Epithelial cell of prostate (primary cell): ENCODE results near the gene TBC1D22A.
"Not testable (repeated sequence)": the region's sequence is repeated elsewhere in the genome, so short reads cannot be mapped to it uniquely, and the experiment has no call there.

Source experiments
- DNase-seq: peaks from one replicate; pipeline ENCODE4 v3.0.0-alpha.2; 2011; ENCODE audit warnings: low read depth, low spot score
- H3K27ac ChIP-seq: fragments of 450-650 bp; 2 replicates; pipeline ENCODE4 v1.5.1; 2017; ENCODE audit warnings: mild to moderate bottlenecking

The TBC1D22A gene

GRCh38 chr22:47132428-47132825 is 370.0 kb downstream of the TBC1D22A start:
- DNase-seq = no peak
- H3K27ac ChIP-seq = no peak overlapping the region

- no peak overlapping the region for H3K27ac ChIP-seq
- no peak for DNase-seq
These were observed 370.9 kb downstream of the TBC1D22A start for GRCh38 chr22:47133061-47133969.

DNA sequence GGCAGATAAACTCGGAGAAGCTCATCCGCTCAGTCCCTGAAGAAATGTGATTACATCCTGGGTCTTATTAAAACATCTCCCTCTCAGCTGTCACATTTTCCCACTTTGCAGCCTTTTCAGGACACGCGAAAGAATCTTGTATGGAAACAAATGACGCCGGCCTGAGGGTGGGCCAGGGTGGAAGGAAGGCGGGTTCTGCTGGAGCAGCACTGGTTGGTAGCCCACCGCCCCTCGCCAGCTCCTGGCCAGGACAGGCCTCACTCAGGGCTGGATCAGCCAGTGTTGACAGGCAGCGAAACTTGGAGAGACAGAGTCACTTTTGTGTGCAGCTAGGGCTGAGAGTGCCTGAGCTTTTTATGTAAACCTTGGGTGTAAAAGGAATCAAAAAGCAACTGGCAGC is 371.8 kb downstream of the TBC1D22A start:
- no peak overlapping the region for H3K27ac ChIP-seq

GRCh38 chr22:47135338-47135737 is 372.9 kb downstream of the TBC1D22A start:
- no peak for DNase-seq
- no peak overlapping the region for H3K27ac ChIP-seq

More for the DNA sequence above, 371.8 kb downstream of the TBC1D22A start:
- no peak for DNase-seq

GRCh38 chr22:47136050-47136449 is 373.6 kb downstream of the TBC1D22A start:
- no peak for DNase-seq
- no peak overlapping the region for H3K27ac ChIP-seq

- no peak for DNase-seq
- H3K27ac ChIP-seq = no peak overlapping the region
These were observed 374.2 kb downstream of the TBC1D22A start for GRCh38 chr22:47136671-47137070.

- no peak overlapping the region for H3K27ac ChIP-seq
- no peak for DNase-seq
These were observed 376.8 kb downstream of the TBC1D22A start for GRCh38 chr22:47139013-47139789.

DNA sequence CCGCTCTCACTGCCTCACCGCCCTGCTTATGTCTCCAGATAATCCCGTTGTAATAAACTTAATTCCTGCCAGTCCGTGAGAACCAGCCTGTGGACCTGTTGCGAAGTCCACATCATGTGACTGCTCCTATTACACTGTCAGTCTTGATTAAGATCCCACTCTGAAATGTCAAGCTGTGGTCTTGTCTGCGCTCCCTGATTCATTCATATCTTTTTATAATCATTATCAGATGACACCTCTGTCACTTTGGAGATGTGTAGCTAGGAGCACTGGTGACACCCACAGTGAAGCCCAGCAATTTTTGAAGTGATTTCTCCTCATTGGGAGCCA is 377.3 kb downstream of the TBC1D22A start:
- DNase-seq = no peak
- H3K27ac ChIP-seq = no peak overlapping the region

DNA sequence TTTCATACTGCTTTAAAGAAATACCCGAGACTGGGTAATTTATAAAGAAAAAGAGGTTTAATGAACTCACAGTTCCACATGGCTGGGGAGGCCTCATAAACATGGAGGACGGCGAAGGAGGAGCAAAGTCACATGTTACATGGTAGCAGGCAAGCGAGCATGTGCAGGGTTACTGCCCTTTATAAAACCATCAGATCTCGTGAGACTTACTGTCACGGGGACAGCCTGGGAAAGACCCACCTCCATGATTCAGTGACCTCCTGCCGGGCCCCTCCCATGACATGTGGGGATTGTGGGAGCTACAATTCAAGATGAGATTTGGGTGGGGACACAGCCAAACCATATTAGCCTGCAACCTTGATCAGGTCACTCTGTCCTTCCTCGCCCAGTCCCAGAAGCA is 378.5 kb downstream of the TBC1D22A start:
- DNase-seq, H3K27ac ChIP-seq: not testable (repeated sequence)

DNA sequence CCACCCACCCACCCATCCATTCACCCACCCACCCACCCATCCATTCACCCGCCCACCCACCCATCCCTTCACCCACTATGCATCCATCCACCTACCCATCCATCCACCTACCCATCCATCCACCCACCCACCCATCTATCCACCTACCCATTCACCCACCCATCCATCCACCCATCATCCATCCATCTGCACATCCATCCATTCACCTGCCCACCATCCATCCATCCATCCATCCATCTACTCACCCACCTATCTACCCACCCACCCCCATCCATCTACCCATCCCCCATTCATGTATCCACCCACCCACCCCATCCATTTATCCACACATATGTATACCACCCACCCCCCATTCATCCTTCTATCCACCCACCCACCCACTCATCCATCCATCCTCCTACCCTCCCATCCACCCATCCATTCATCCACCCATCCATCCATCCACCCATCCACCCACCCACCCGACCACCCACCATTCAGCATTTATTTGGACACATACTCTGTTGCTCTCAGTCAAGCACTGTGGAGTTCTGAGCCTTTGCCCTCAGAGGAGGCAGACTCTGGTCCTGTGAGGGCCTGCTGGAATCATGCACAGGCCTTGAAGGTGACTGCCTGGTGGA is 380.1 kb downstream of the TBC1D22A start:
- no peak overlapping the region for H3K27ac ChIP-seq
- no peak for DNase-seq

- H3K27ac ChIP-seq = no peak overlapping the region
- DNase-seq = no peak
These were observed 380.9 kb downstream of the TBC1D22A start for GRCh38 chr22:47143249-47143938.

DNA sequence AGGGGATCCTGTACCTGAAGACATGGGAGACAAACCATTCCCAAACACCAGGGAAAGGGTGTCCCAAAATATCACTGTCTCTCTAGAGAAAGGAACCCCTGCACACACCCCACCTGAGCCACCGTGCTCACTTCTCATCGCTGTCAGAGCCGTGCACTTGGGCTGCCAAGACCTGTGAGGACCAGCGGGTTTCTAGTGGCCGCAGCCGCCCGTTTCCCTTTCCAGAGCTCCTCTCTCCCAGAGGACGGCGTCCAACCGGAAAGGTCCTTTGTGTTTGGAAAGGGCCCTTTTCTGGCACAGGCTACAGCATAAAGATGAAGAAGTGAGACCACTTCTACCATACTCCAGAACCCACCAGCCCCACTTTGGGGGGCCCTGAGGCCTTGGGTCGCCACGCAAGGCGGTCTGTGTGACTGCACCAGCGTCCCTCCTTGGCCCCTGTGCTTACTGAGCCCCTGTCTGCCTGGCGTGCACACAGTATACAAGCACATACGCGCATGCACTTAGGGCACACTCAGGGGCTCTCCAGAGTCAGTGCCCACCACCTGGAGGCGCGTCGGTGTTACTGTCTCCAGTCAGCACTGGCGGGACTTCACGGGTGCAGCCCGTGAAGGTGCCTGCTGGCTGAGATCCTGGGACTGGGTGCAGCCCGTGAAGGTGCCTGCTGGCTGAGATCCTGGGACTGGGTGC is 381.8 kb downstream of the TBC1D22A start:
- H3K27ac ChIP-seq = no peak overlapping the region
- no peak for DNase-seq

DNA sequence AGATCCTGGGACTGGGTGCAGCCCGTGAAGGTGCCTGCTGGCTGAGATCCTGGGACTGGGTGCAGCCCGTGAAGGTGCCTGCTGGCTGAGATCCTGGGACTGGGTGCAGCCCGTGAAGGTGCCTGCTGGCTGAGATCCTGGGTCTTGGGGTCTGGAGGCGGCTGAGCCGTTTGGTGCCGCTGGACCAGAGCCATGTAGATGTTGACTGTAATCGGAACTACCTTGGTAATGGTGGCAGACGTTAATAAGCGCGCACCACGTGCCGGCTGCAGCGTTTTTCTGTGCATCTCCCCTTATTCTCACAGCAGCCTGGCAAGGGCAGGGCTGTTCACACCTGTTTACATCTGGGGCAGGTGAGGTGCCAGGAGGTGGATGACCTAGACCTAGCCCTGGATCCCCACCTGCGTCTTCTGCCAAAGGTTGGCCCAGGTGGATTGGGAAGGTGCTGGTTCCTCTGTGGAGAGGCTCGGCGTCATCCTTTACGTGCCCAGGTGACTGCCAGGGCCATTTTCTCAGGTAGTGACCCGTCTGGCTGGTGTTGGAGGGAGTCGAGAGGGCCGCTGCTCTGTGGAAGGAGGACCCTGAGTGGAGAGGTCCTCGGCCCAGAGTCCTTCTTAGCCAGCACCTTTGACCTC is 382.5 kb downstream of the TBC1D22A start:
- DNase-seq = no peak
- no peak overlapping the region for H3K27ac ChIP-seq

DNA sequence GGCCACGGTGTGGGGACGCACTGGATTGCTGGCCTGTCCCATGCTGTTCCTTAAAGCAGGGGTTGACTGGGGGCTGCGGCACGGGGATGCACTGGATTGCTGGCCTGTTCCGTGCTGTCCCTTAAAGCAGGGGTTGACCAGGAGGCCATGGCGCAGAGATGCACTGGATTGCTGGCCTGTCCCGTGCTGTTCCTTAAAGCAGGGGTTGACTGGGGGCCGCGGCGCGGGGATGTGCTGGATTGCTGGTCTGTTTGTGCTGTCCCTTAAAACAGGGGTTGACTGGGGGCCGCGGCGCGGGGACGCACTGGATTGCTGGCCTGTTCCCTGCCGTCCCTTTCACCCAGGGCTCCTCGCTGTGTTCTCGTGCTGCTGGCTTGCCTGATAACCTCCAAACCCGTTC is 383.4 kb downstream of the TBC1D22A start:
- no peak for DNase-seq
- H3K27ac ChIP-seq = no peak overlapping the region

DNA sequence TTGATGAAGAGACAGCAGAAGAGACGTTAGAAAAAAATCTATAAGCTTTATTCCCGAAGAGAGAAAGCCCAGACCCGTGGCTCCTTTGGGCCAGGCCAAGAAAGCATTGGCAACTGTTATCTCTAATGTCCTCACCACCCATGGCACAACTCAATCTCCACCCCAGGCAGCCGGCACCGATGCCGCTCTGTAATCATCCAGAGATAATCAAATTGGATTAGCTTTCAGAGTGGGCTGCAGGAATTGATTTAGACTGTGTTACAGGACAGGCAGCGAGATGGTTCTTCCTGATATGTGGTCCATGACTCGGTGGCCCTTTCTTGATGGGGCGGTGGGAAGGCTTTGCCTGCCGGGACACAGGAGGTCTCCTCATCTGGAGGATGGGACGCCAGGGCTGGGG is 383.9 kb downstream of the TBC1D22A start:
- DNase-seq = no peak
- H3K27ac ChIP-seq = no peak overlapping the region

DNA sequence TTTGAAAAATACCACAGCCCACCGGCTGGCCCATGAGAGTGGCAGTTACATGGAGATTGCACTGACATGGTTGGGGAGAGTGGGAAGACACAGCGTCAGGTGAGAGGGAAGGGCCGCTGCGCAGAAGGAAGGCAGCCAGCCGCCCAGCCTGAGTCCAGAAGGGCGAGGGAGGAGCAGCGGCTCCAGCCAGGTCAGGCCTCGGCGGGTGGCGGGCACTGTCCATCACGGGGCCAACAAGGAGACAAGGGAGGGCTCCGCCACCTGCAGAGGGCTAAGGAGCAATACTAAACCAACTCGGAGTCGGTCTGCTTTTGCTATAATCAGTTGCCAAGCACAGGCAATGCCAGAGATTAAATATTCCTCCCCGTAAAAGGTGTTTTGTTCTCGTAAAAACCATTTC is 384.5 kb downstream of the TBC1D22A start:
- no peak for DNase-seq
- H3K27ac ChIP-seq = no peak overlapping the region

GRCh38 chr22:47147572-47147971 is 385.1 kb downstream of the TBC1D22A start:
- no peak overlapping the region for H3K27ac ChIP-seq
- DNase-seq = no peak

DNA sequence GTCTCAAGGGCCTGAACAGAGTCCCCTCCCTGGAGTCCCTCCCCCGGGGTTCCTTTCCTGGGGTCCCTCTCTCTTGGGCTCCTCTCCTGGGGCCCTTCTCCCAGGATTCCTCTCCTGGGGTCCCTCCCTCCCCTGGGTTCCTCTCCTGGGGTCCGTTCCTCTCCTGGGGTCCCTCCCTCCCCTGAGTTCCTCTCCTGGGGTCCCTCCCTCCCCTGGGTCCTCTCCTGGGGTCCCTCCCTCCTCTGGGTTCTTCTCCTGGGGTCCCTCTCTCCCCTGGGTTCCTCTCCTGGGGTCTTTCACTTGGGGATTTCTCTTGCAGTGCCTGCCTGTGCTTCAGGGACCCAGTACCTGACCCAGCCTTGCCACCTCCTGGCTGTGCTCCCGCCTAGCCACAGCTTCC is 386.1 kb downstream of the TBC1D22A start:
- DNase-seq = no peak
- H3K27ac ChIP-seq = no peak overlapping the region

GRCh38 chr22:47148956-47149728 is 386.7 kb downstream of the TBC1D22A start:
- no peak for DNase-seq
- no peak overlapping the region for H3K27ac ChIP-seq
